Measurements from ENCODE around the gene RPS21. TPM values are rescaled to one million over a fixed set of nuclear protein-coding genes. Genes with fewer than 3 reads are reported as not detected.

Gene RPS21
- total and polyA plus RNA-seq, 2 of the 13 experiments (the other 11 are each of a cell fraction or from before 2014, with no cell fraction given) = 2,647 to 11,063 TPM

GRCh38 chr20:62411479-62412193 lies 24.7 kb downstream of the RPS21 start (continued):
- peak; percentile 73; the same call in 1 of the 2 replicates for TF ChIP-seq ZNF704 (CRISPR knock-in tag; IDR thresholded peaks at IDR 0.05; ENCODE audit: borderline replicate concordance)
- TF ChIP-seq ZNF614 (CRISPR knock-in tag; IDR thresholded peaks at IDR 0.05; ENCODE audit: borderline replicate concordance) = peak; percentile 69; the same call in 1 of the 2 replicates
- no peak for TF ChIP-seq ZNF784 (CRISPR knock-in tag; IDR thresholded peaks at IDR 0.05; ENCODE audit: borderline replicate concordance)
- no peak for TF ChIP-seq REXO4 (CRISPR knock-in tag; IDR thresholded peaks at IDR 0.05; ENCODE audit: borderline replicate concordance)
- peak; percentile 77 for TF ChIP-seq MAX (IDR thresholded peaks at IDR 0.05)
- TF ChIP-seq SMYD3 (CRISPR knock-in tag; IDR thresholded peaks at IDR 0.05) = no peak; the same call in 1 of the 2 replicates
- peak; percentile 30; the same call in 1 of the 2 replicates for TF ChIP-seq TRAFD1 (CRISPR knock-in tag; IDR thresholded peaks at IDR 0.05; ENCODE audit: borderline replicate concordance)
- peak; percentile 41; the same call in 1 of the 2 replicates for TF ChIP-seq NR2C2 (CRISPR knock-in tag; IDR thresholded peaks at IDR 0.05; ENCODE audit: borderline replicate concordance)
- no peak for TF ChIP-seq ATF7 (IDR thresholded peaks at IDR 0.05)
- 0 out of 2 replicates have a peak, but pooled peaks have one; percentile 67 for TF ChIP-seq ATF7 (CRISPR knock-in tag; IDR thresholded peaks at IDR 0.05)
- TF ChIP-seq ARNTL (CRISPR knock-in tag; IDR thresholded peaks at IDR 0.05) = 0 out of 2 replicates have a peak, but pooled peaks have one; percentile 39
- TF ChIP-seq ZSCAN25 (CRISPR knock-in tag; IDR thresholded peaks at IDR 0.05) = peak; percentile 18; the same call in 1 of the 2 replicates
- TF ChIP-seq KLF16 (CRISPR knock-in tag; IDR thresholded peaks at IDR 0.05) = peak in 1 of 2 experiments; percentile 47; a peak in 1 of 4 replicates
- peak; percentile 56 for TF ChIP-seq RBFOX2 (IDR thresholded peaks at IDR 0.05; ENCODE audit: low read depth, low read length)
- no peak for TF ChIP-seq PCBP2 (optimal IDR thresholded peaks at IDR 0.05; ENCODE audit: low read depth, low read length, poor library complexity, severe bottlenecking)
- TF ChIP-seq ZNF138 (CRISPR knock-in tag; IDR thresholded peaks at IDR 0.05; ENCODE audit: low read depth) = 0 out of 2 replicates have a peak, but pooled peaks have one; percentile 55
- TF ChIP-seq MYNN (CRISPR knock-in tag; IDR thresholded peaks at IDR 0.05; ENCODE audit: low read depth) = no peak
- TF ChIP-seq ATF6 (CRISPR knock-in tag; conservative IDR thresholded peaks at IDR 0.05) = no peak
- no peak for TF ChIP-seq MAFG (CRISPR knock-in tag; IDR thresholded peaks at IDR 0.05)
- TF ChIP-seq CERS6 (CRISPR knock-in tag; IDR thresholded peaks at IDR 0.05) = no peak
- TF ChIP-seq TRIM24 (CRISPR knock-in tag; IDR thresholded peaks at IDR 0.05) = no peak
- TF ChIP-seq KDM5A (IDR thresholded peaks at IDR 0.05; ENCODE audit: borderline replicate concordance, low read length) = no peak

Data from HepG2 (cell line).